ENCODE results near the gene MLH3. TPM values are rescaled to one million over a fixed set of nuclear protein-coding genes. Genes with fewer than 3 reads are reported as not detected.

The MLH3 gene
- total and polyA plus RNA-seq, 4 donors = 5.8 to 29.7 (median 9.9) TPM

DNA sequence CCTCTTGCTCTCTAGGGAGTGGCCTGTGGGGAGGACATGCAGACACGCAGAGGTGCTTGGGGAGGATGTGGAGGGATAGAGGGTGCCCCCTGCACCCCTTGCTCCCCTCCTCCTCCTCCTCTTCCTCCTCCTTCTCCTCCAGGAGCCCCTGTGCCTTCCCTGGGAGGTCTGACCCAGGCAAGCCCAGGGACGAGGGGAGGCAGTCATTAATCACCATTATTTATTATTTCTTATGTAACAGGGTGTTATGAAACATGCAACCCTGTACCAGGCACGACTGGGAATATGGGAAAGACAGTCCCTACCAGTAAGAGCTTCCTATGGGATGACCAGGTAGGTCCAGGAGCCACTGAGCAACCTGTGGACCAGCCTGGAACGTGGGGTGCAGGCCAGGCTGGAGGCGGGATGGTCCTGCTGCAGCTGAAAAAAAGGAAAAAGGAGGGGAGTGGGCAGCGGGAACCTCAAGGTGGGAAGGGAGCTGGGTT lies 73.3 kb downstream of the MLH3 start:
- no peak overlapping the region for H3K9ac ChIP-seq (ENCODE audit: low read depth in 1 of 2, low read length in 2 of 2)
- WGBS = 60% methylated on average over 6 of the region's 6 CpGs
- no peak overlapping the region for H3K27ac ChIP-seq (ENCODE audit: low read depth in 1 of 2, low read length in 2 of 2)
- no peak for DNase-seq (ENCODE audit: low spot score)
- peaks cover 0 to 4% (median 0%) of the 10 kb centered on the region in 4 donors for H3K4me1 ChIP-seq (ENCODE audit: control insufficient read depth in 4 of 4, insufficient read depth in 4 of 4, low read length in 3 of 4)
- H3K4me3 ChIP-seq (ENCODE audit: low read depth in 1 of 3, low read length in 3 of 3) = no peak overlapping the region
- TF ChIP-seq TAF1 (conservative IDR thresholded peaks at IDR 0.05) = no peak
- no peak for TF ChIP-seq HNF4G (IDR thresholded peaks at IDR 0.05)
- no peak for TF ChIP-seq NR2F2 (IDR thresholded peaks at IDR 0.05)
- TF ChIP-seq GABPA (IDR thresholded peaks at IDR 0.05 in 1 of 2, conservative IDR thresholded peaks at IDR 0.05 in 1 of 2) = no peak
- TF ChIP-seq, protein P1, sequence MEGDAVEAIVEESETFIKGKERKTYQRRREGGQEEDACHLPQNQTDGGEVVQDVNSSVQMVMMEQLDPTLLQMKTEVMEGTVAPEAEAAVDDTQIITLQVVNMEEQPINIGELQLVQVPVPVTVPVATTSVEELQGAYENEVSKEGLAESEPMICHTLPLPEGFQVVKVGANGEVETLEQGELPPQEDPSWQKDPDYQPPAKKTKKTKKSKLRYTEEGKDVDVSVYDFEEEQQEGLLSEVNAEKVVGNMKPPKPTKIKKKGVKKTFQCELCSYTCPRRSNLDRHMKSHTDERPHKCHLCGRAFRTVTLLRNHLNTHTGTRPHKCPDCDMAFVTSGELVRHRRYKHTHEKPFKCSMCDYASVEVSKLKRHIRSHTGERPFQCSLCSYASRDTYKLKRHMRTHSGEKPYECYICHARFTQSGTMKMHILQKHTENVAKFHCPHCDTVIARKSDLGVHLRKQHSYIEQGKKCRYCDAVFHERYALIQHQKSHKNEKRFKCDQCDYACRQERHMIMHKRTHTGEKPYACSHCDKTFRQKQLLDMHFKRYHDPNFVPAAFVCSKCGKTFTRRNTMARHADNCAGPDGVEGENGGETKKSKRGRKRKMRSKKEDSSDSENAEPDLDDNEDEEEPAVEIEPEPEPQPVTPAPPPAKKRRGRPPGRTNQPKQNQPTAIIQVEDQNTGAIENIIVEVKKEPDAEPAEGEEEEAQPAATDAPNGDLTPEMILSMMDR (IDR thresholded peaks at IDR 0.05; ENCODE audit: low read depth, low read length, missing input control) = no peak
- no peak for TF ChIP-seq JUND (IDR thresholded peaks at IDR 0.05)
- TF ChIP-seq RAD21 (IDR thresholded peaks at IDR 0.05) = no peak
- no peak for TF ChIP-seq HNF4A (conservative IDR thresholded peaks at IDR 0.05)
- TF ChIP-seq REST (IDR thresholded peaks at IDR 0.05) = no peak
- no peak for TF ChIP-seq ATF3 (IDR thresholded peaks at IDR 0.05)
- no peak for TF ChIP-seq SP1 (IDR thresholded peaks at IDR 0.05)
- no peaks in the 10 kb centered on the region for H3K36me3 ChIP-seq (ENCODE audit: control insufficient read depth in 4 of 4, insufficient read depth in 3 of 4, low read depth in 1 of 4, low read length in 3 of 4)
- H3K9me3 ChIP-seq (ENCODE audit: control insufficient read depth in 4 of 4, low read length in 3 of 4) = no peaks in the 10 kb centered on the region
- no peaks in the 10 kb centered on the region for H3K27me3 ChIP-seq (ENCODE audit: control insufficient read depth in 4 of 4, insufficient read depth in 4 of 4, low read length in 3 of 4)

- WGBS = 82% methylated on average over 12 of the region's 12 CpGs
- TF ChIP-seq HNF4G (IDR thresholded peaks at IDR 0.05) (no peak), FOXA2 (IDR thresholded peaks at IDR 0.05) (no peak), HNF4A (conservative IDR thresholded peaks at IDR 0.05) (no peak), TAF1 (conservative IDR thresholded peaks at IDR 0.05) (no peak), REST (IDR thresholded peaks at IDR 0.05) (no peak), NR2F2 (IDR thresholded peaks at IDR 0.05) (no peak), MAX (IDR thresholded peaks at IDR 0.05) (no peak), GABPA (IDR thresholded peaks at IDR 0.05 in 1 of 2, conservative IDR thresholded peaks at IDR 0.05 in 1 of 2) (no peak), RAD21 (IDR thresholded peaks at IDR 0.05) (no peak), JUND (IDR thresholded peaks at IDR 0.05) (no peak)
- TF ChIP-seq, protein P2, sequence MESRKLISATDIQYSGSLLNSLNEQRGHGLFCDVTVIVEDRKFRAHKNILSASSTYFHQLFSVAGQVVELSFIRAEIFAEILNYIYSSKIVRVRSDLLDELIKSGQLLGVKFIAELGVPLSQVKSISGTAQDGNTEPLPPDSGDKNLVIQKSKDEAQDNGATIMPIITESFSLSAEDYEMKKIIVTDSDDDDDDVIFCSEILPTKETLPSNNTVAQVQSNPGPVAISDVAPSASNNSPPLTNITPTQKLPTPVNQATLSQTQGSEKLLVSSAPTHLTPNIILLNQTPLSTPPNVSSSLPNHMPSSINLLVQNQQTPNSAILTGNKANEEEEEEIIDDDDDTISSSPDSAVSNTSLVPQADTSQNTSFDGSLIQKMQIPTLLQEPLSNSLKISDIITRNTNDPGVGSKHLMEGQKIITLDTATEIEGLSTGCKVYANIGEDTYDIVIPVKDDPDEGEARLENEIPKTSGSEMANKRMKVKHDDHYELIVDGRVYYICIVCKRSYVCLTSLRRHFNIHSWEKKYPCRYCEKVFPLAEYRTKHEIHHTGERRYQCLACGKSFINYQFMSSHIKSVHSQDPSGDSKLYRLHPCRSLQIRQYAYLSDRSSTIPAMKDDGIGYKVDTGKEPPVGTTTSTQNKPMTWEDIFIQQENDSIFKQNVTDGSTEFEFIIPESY (IDR thresholded peaks at IDR 0.05) = no peak
Measured at GRCh38 chr14:74977164-74977900, 73.9 kb downstream of the MLH3 start.

More at GRCh38 chr14:74977164-74977900, 73.9 kb downstream of the MLH3 start:
- no peak overlapping the region for H3K9ac ChIP-seq (ENCODE audit: low read depth in 1 of 2, low read length in 2 of 2)
- no peak overlapping the region for H3K27ac ChIP-seq (ENCODE audit: low read depth in 1 of 2, low read length in 2 of 2)
- peaks cover 0 to 4% (median 0%) of the 10 kb centered on the region in 4 donors for H3K4me1 ChIP-seq (ENCODE audit: control insufficient read depth in 4 of 4, insufficient read depth in 4 of 4, low read length in 3 of 4)
- DNase-seq (ENCODE audit: low spot score) = no peak
- H3K4me3 ChIP-seq (ENCODE audit: low read depth in 1 of 3, low read length in 3 of 3) = no peak overlapping the region
- no peaks in the 10 kb centered on the region for H3K9me3 ChIP-seq (ENCODE audit: control insufficient read depth in 4 of 4, low read length in 3 of 4)
- H3K36me3 ChIP-seq (ENCODE audit: control insufficient read depth in 4 of 4, insufficient read depth in 3 of 4, low read depth in 1 of 4, low read length in 3 of 4) = no peaks in the 10 kb centered on the region
- no peaks in the 10 kb centered on the region for H3K27me3 ChIP-seq (ENCODE audit: control insufficient read depth in 4 of 4, insufficient read depth in 4 of 4, low read length in 3 of 4)

Data from liver (tissue), 9 donors.